MCF 10A (cell line): ENCODE measurements around the gene CCDC57. TPM values are rescaled to one million over a fixed set of nuclear protein-coding genes. Genes with fewer than 3 reads are reported as not detected.

Experiments used
- BruUV-seq: library from RNA; stranded (reverse); fragments of 400-500 nt; replicated peaks from 2 replicates; lab custom pipeline; 2021; lab: Mats Ljungman, UMichigan
- CTCF ChIA-PET: fragments of 300-600 bp; sonication (Branson Sonifier 250); formaldehyde crosslinking; extraction: SDS; loops from one replicate; lab custom pipeline; 2021; ENCODE audit warnings: antibody characterized with exemption, inconsistent platforms; lab: Yijun Ruan, JAX
- POLR2A ChIA-PET: fragments of 300-600, 350-650 bp; sonication (Branson Sonifier 250); formaldehyde crosslinking; extraction: SDS; loops from one replicate; lab custom pipeline; 2020; ENCODE audit warnings: antibody characterized with exemption, inconsistent platforms; lab: Yijun Ruan, JAX
- DNase-seq: peaks from one replicate; pipeline ENCODE4 v3.0.0-alpha.2; 2018; ENCODE audit not compliant: unreplicated experiment
- H3K27ac Mint-ChIP-seq: one replicate; pipeline ENCODE4 v1.8.0; 2022; ENCODE audit warnings: mild to moderate bottlenecking, low read depth, mixed read lengths; ENCODE audit not compliant: unreplicated experiment
- H3K27me3 Mint-ChIP-seq: one replicate; pipeline ENCODE4 v1.8.0; 2022; ENCODE audit warnings: mixed read lengths; ENCODE audit not compliant: insufficient read depth, unreplicated experiment
- H3K36me3 Mint-ChIP-seq: one replicate; pipeline ENCODE4 v1.8.0; 2022; ENCODE audit warnings: mild to moderate bottlenecking, moderate library complexity, mixed read lengths; ENCODE audit not compliant: insufficient read depth, unreplicated experiment
- H3K4me1 Mint-ChIP-seq: one replicate; pipeline ENCODE4 v1.8.0; 2022; ENCODE audit warnings: mixed read lengths; ENCODE audit not compliant: insufficient read depth, unreplicated experiment
- H3K4me3 Mint-ChIP-seq: one replicate; pipeline ENCODE4 v1.8.0; 2022; ENCODE audit warnings: mild to moderate bottlenecking, moderate library complexity, mixed read lengths; ENCODE audit not compliant: unreplicated experiment
- H3K9me3 Mint-ChIP-seq: one replicate; pipeline ENCODE4 v1.8.0; 2022; ENCODE audit warnings: mixed read lengths; ENCODE audit not compliant: unreplicated experiment
- CTCF ChIP-seq: fragments of 200-600 bp; IDR thresholded peaks from one replicate; pipeline ENCODE4 v1.8.0; 2022; ENCODE audit warnings: antibody characterized with exemption, mild to moderate bottlenecking; ENCODE audit not compliant: unreplicated experiment
- intact Hi-C: fragments of 100-400 bp; cut with micrococcal nuclease; formaldehyde crosslinking; loops from 2 replicates; pipeline ENCODE4 v1.14.1; 2022
- total RNA-seq: library from RNA; stranded (reverse); gene quantifications from 2 replicates; pipeline ENCODE4 v1.2.3, GENCODE V29; 2022

CCDC57 gene
- total RNA-seq, 1 experiment from 2014 or later: 86.8 TPM

- DNase-seq: no peak
- ChIA-PET POLR2A (interaction anchor here (1.0 to 1.8 kb wide), 2 partner anchors 8 to 53 kb away, joined by 3 to 6 read pairs; no protein-coding TSS in a partner anchor), CTCF (interaction anchor here (1.2 kb wide), 1 partner anchor 25 kb away, joined by 3 read pairs; no protein-coding TSS in a partner anchor)
- intact Hi-C loops: no loop called here
- H3K4me1 Mint-ChIP-seq: no peaks in the 10 kb centered on the region
- BruUV-seq: no TSS peak
- H3K4me3 Mint-ChIP-seq: no peak overlapping the region
- H3K27ac Mint-ChIP-seq: no peak overlapping the region
- no peaks in the 10 kb centered on the region for H3K9me3 Mint-ChIP-seq
- TF ChIP-seq CTCF: no peak
- H3K27me3 Mint-ChIP-seq: no peaks in the 10 kb centered on the region
- H3K36me3 Mint-ChIP-seq: peaks cover 92% of the 10 kb centered on the region
These were observed 131.7 kb downstream of the CCDC57 start for GRCh38 chr17:82080789-82081464.

- no peak for TF ChIP-seq CTCF
- no peak overlapping the region for H3K4me3 Mint-ChIP-seq
- ChIA-PET CTCF (interaction anchor here (1.2 kb wide), 1 partner anchor 26 kb away, joined by 3 read pairs; no protein-coding TSS in a partner anchor), POLR2A (interaction anchor here (1.0 to 1.8 kb wide), 2 partner anchors 9 to 54 kb away, joined by 3 to 6 read pairs; no protein-coding TSS in a partner anchor)
- DNase-seq: no peak
- H3K27ac Mint-ChIP-seq: no peak overlapping the region
- H3K9me3 Mint-ChIP-seq: no peaks in the 10 kb centered on the region
- peaks cover 91% of the 10 kb centered on the region for H3K36me3 Mint-ChIP-seq
- H3K27me3 Mint-ChIP-seq: no peaks in the 10 kb centered on the region
- H3K4me1 Mint-ChIP-seq: no peaks in the 10 kb centered on the region
- intact Hi-C loops: no loop called here
- BruUV-seq: no TSS peak
These were observed 132.4 kb downstream of the CCDC57 start for GRCh38 chr17:82080048-82080788.

GRCh38 chr17:82079001-82079677, 133.5 kb downstream of the CCDC57 start:
- Mint-ChIP-seq H3K36me3 (peaks cover 83% of the 10 kb centered on the region), H3K4me3 (no peak overlapping the region), H3K9me3 (no peaks in the 10 kb centered on the region), H3K27ac (no peak overlapping the region), H3K4me1 (no peaks in the 10 kb centered on the region), H3K27me3 (no peaks in the 10 kb centered on the region)
- DNase-seq: no peak
- no TSS peak for BruUV-seq
- intact Hi-C loops: no loop called here
- TF ChIP-seq CTCF: no peak
- POLR2A ChIA-PET: interaction anchor here (0.8 to 1.8 kb wide), 3 partner anchors 8 to 14 kb away, joined by 3 to 6 read pairs (median 3); partner anchors contain the start of gene DUS1L
- CTCF ChIA-PET: interaction anchor here (0.5 to 0.7 kb wide), 3 partner anchors 15 to 43 kb away, joined by 3 to 4 read pairs (median 4); no protein-coding TSS in a partner anchor
